Neural progenitor cell (in vitro differentiated cells): ENCODE results near the gene COMMD7. TPM values are rescaled to one million over a fixed set of nuclear protein-coding genes. Genes with fewer than 3 reads are reported as not detected.

ENCODE experiments used
- DNase-seq: peaks from one replicate; pipeline ENCODE4 v3.0.0-alpha.2; 2016; ENCODE audit warnings: low spot score
- H2AFZ ChIP-seq: fragments of 200-600 bp; sonication (generic); replicated peaks from 2 replicates; pipeline ENCODE4 v1.6.1; 2016; ENCODE audit warnings: antibody characterized with exemption
- H3F3A ChIP-seq: fragments of 200-600 bp; sonication (generic); 2 replicates; pipeline ENCODE4 v1.6.1; 2016; ENCODE audit warnings: antibody characterized with exemption, low read depth
- H3K27ac ChIP-seq: fragments of 200-600 bp; sonication (generic); 2 replicates; pipeline ENCODE4 v1.5.1; 2016; ENCODE audit warnings: mild to moderate bottlenecking
- H3K27me3 ChIP-seq: fragments of 200-600 bp; sonication (generic); 2 replicates; pipeline ENCODE4 v1.6.1; 2016; ENCODE audit warnings: mild to moderate bottlenecking, moderate library complexity
- H3K36me3 ChIP-seq: fragments of 200-600 bp; sonication (generic); 2 replicates; pipeline ENCODE4 v1.5.1; 2016
- H3K4me1 ChIP-seq: fragments of 200-600 bp; sonication (generic); 2 replicates; pipeline ENCODE4 v1.6.1; 2016; ENCODE audit warnings: mixed run types
- H3K4me2 ChIP-seq: fragments of 200-600 bp; sonication (generic); 2 replicates; pipeline ENCODE4 v1.6.1; 2016
- H3K4me3 ChIP-seq: fragments of 200-600 bp; sonication (generic); 2 replicates; pipeline ENCODE4 v1.5.1; 2016
- H3K79me2 ChIP-seq: fragments of 200-600 bp; sonication (generic); 2 replicates; pipeline ENCODE4 v1.6.1; 2016; ENCODE audit warnings: low read depth
- H3K9ac ChIP-seq: fragments of 200-600 bp; sonication (generic); 2 replicates; pipeline ENCODE4 v1.6.1; 2016
- H3K9me3 ChIP-seq: fragments of 200-600 bp; sonication (generic); 2 replicates; pipeline ENCODE4 v1.5.1; 2016; ENCODE audit warnings: low read depth
- H4K20me1 ChIP-seq: fragments of 200-600 bp; sonication (generic); 2 replicates; pipeline ENCODE4 v1.6.1; 2016; ENCODE audit warnings: low read depth
- H3K27ac Mint-ChIP-seq: 3 replicates; pipeline ENCODE4 v1.8.0; 2021; ENCODE audit warnings: mixed read lengths
- H3K27me3 Mint-ChIP-seq: 2 replicates; pipeline ENCODE4 v1.8.0; 2022; ENCODE audit warnings: low read depth, mild to moderate bottlenecking, inconsistent platforms, moderate library complexity, mixed read lengths; ENCODE audit not compliant: insufficient read depth
- H3K36me3 Mint-ChIP-seq: 3 replicates; pipeline ENCODE4 v1.8.0; 2021; ENCODE audit warnings: mixed read lengths
- H3K4me1 Mint-ChIP-seq: 3 replicates; pipeline ENCODE4 v1.8.0; 2021; ENCODE audit warnings: mixed read lengths
- H3K4me3 Mint-ChIP-seq: 3 replicates; pipeline ENCODE4 v1.8.0; 2021; ENCODE audit warnings: mild to moderate bottlenecking, moderate library complexity, mixed read lengths
- H3K9me3 Mint-ChIP-seq: 3 replicates; pipeline ENCODE4 v1.8.0; 2020; ENCODE audit warnings: mixed read lengths
- CTCF ChIP-seq: fragments of 200-600 bp; sonication (generic); IDR thresholded peaks from 2 replicates; pipeline ENCODE4 v1.5.1; 2017; ENCODE audit warnings: antibody characterized with exemption, mild to moderate bottlenecking
- EZH2 ChIP-seq: fragments of 200-600 bp; sonication (generic); IDR thresholded peaks from 2 replicates; pipeline ENCODE4 v1.6.1; 2017; ENCODE audit warnings: antibody characterized with exemption, mild to moderate bottlenecking, moderate library complexity
- EZH2phosphoT487 ChIP-seq: fragments of 200-600 bp; sonication (generic); IDR thresholded peaks from 2 replicates; pipeline ENCODE4 v1.6.1; 2017; ENCODE audit warnings: antibody characterized with exemption
- total RNA-seq: library from RNA; depleted of rRNA; stranded (reverse); fragments of >200 nt; gene quantifications from 2 replicates; pipeline ENCODE4 v1.2.3, GENCODE V29; 2015; ENCODE audit warnings: low replicate concordance

The COMMD7 gene
- total RNA-seq, 1 donor from 2014 or later, result 44.4 TPM

DNA sequence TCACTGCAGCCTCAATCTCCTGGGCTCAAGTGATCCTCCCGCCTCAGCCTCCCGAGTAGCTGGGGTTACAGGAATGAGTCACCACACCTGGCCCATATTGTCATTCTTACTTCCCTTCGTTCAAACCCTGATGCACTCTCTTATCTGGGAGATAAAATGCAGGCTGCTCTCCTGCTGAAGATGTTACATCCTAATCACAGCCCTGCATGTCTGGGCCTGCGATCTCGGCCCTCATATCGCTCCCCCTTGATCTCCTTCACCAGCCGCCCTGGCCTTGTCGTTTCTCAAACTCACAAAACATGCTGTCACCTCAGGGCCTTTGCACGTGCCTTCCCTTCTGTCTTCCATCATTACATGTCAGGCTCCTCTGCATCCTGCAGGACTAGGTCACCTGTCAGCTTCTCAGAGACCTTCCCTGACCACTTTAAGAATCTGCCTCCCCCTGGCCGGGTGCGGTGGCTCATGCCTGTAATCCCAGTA lies 60.7 kb downstream of the COMMD7 start:
- H2AFZ ChIP-seq, result no peak overlapping the region
- Mint-ChIP-seq H3K4me1 (peaks cover 37% of the 10 kb centered on the region), H3K27me3 (peaks cover 17% of the 10 kb centered on the region), H3K4me3 (no peak overlapping the region), H3K9me3 (no peaks in the 10 kb centered on the region), H3K36me3 (no peaks in the 10 kb centered on the region), H3K27ac (no peak overlapping the region)
- H3K4me3 ChIP-seq, result no peak overlapping the region
- no peaks in the 10 kb centered on the region for H4K20me1 ChIP-seq
- no peaks in the 10 kb centered on the region for H3K36me3 ChIP-seq
- TF ChIP-seq CTCF, result no peak
- TF ChIP-seq EZH2phosphoT487, result no peak
- TF ChIP-seq EZH2, result no peak
- H3K4me1 ChIP-seq, result peaks cover 31% of the 10 kb centered on the region
- H3K9me3 ChIP-seq, result no peaks in the 10 kb centered on the region
- H3K9ac ChIP-seq, result no peak overlapping the region
- peaks cover 50% of the 10 kb centered on the region for H3F3A ChIP-seq
- H3K27me3 ChIP-seq, result no peaks in the 10 kb centered on the region
- H3K27ac ChIP-seq, result no peak overlapping the region
- DNase-seq, result no peak
- no peak overlapping the region for H3K4me2 ChIP-seq
- H3K79me2 ChIP-seq, result no peaks in the 10 kb centered on the region

GRCh38 chr20:32681175-32682084 lies 61.8 kb downstream of the COMMD7 start:
- Histone ChIP-seq H3K27ac (peak overlapping the region; percentile 81), H3F3A (peaks cover 53% of the 10 kb centered on the region), H3K9ac (no peak overlapping the region), H2AFZ (no peak overlapping the region), H3K36me3 (no peaks in the 10 kb centered on the region), H3K9me3 (no peaks in the 10 kb centered on the region), H4K20me1 (no peaks in the 10 kb centered on the region), H3K27me3 (no peaks in the 10 kb centered on the region), H3K4me3 (no peak overlapping the region), H3K4me2 (peak overlapping the region; percentile 72), H3K4me1 (peaks cover 34% of the 10 kb centered on the region), H3K79me2 (no peaks in the 10 kb centered on the region)
- Mint-ChIP-seq H3K4me3 (peak overlapping the region; percentile 73), H3K27me3 (peaks cover 17% of the 10 kb centered on the region), H3K27ac (peak overlapping the region; percentile 94), H3K4me1 (peaks cover 41% of the 10 kb centered on the region), H3K9me3 (no peaks in the 10 kb centered on the region), H3K36me3 (no peaks in the 10 kb centered on the region)
- DNase-seq, result peak; percentile 78
- no peak for TF ChIP-seq EZH2phosphoT487
- no peak for TF ChIP-seq CTCF
- TF ChIP-seq EZH2, result no peak

DNA sequence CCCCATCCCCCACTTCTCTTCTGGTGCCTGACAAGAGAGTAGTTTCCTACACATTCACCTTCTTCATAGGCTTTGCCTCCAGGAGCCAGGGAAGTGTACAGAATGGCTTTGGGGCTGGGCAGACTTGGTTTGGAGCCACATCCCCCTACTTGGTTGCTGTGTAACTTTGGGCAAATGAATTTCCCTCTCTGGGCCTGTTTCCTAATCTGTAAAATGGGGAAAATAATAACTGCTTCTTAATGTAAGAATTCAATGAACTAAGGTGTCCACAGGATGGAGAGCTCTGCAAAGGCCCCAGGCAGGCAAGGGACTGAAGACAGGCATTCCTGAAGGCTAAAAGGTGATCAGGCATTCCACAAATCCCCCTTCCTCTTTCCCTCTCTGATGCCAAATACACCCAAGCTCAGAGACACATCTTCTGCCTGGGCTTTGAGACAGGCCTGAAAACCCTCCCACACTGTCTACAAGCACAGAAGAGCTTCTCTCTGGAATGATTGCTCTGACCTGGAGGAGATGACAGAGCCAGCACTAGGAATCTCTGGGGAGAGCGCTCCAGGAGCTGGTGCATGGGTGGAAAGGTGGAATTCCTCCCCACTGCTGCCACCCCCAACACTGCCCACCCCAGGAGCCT lies 62.6 kb downstream of the COMMD7 start:
- no peak for DNase-seq
- peaks cover 53% of the 10 kb centered on the region for H3F3A ChIP-seq
- Mint-ChIP-seq H3K9me3 (no peaks in the 10 kb centered on the region), H3K27ac (peak overlapping the region; percentile 86), H3K27me3 (peaks cover 20% of the 10 kb centered on the region), H3K4me3 (peak overlapping the region; percentile 73), H3K36me3 (no peaks in the 10 kb centered on the region), H3K4me1 (peaks cover 41% of the 10 kb centered on the region)
- H3K9ac ChIP-seq, result no peak overlapping the region
- no peaks in the 10 kb centered on the region for H3K36me3 ChIP-seq
- peaks cover 35% of the 10 kb centered on the region for H3K4me1 ChIP-seq
- H3K4me2 ChIP-seq, result peak overlapping the region; percentile 72
- no peak overlapping the region for H3K4me3 ChIP-seq
- H3K9me3 ChIP-seq, result no peaks in the 10 kb centered on the region
- no peaks in the 10 kb centered on the region for H3K79me2 ChIP-seq
- H4K20me1 ChIP-seq, result no peaks in the 10 kb centered on the region
- H3K27ac ChIP-seq, result peak overlapping the region; percentile 81
- TF ChIP-seq CTCF, result no peak
- TF ChIP-seq EZH2phosphoT487, result no peak
- TF ChIP-seq EZH2, result no peak
- H2AFZ ChIP-seq, result no peak overlapping the region
- no peaks in the 10 kb centered on the region for H3K27me3 ChIP-seq
